ENCODE measurements around the gene IL13RA1. TPM values are rescaled to one million over a fixed set of nuclear protein-coding genes. Genes with fewer than 3 reads are reported as not detected.

Gene IL13RA1
- total and polyA plus RNA-seq, 2 experiments from 2014 or later, result 2.7 to 6.6 TPM

- Histone ChIP-seq H4K20me1 (replicated peaks; ENCODE audit: insufficient read depth) (no peaks in the 10 kb centered on the region), H3K4me3 (no peak overlapping the region), H3K4me2 (no peak overlapping the region), H3K27me3 (ENCODE audit: insufficient read depth) (no peaks in the 10 kb centered on the region), H3K9me2 (ENCODE audit: insufficient read depth) (no peaks in the 10 kb centered on the region), H3K27ac (ENCODE audit: low read depth) (no peak overlapping the region), H3F3A (replicated peaks; ENCODE audit: low read depth) (no peaks in the 10 kb centered on the region), H3K36me3 (ENCODE audit: insufficient read depth) (no peaks in the 10 kb centered on the region), H2AFZ (no peak overlapping the region), H3K79me2 (replicated peaks; ENCODE audit: insufficient read depth) (no peaks in the 10 kb centered on the region), H3K4me1 (ENCODE audit: insufficient read depth) (peaks cover 5% of the 10 kb centered on the region; the same call in 1 of the 2 replicates)
- Mint-ChIP-seq H3K36me3 (ENCODE audit: low read depth) (peaks cover 2% of the 10 kb centered on the region; the same call in 1 of the 3 replicates), H3K4me1 (peaks cover 11% of the 10 kb centered on the region), H3K4me3 (no peak overlapping the region), H3K27ac (no peak overlapping the region), H3K27me3 (ENCODE audit: insufficient read depth, low read depth, poor library complexity) (peaks cover 6% of the 10 kb centered on the region), H3K9me3 (peaks cover 13% of the 10 kb centered on the region; the same call in 2 of the 3 replicates)
- TF ChIP-seq POLR2AphosphoS5 (IDR thresholded peaks at IDR 0.05; ENCODE audit: low read depth) (no peak), EZH2 (IDR thresholded peaks at IDR 0.05; ENCODE audit: low read depth, unreplicated experiment) (no peak), CREB1 (CRISPR knock-in tag; IDR thresholded peaks at IDR 0.05; ENCODE audit: low read depth) (no peak), ZNF462 (CRISPR knock-in tag; IDR thresholded peaks at IDR 0.05) (no peak), NANOG (IDR thresholded peaks at IDR 0.05; ENCODE audit: borderline replicate concordance) (no peak), STAT1 (IDR thresholded peaks at IDR 0.05; ENCODE audit: unreplicated experiment) (no peak), JUNB (IDR thresholded peaks at IDR 0.05; ENCODE audit: unreplicated experiment) (no peak), ZNF331 (CRISPR knock-in tag; IDR thresholded peaks at IDR 0.05; ENCODE audit: low read depth) (no peak), CTCF (conservative IDR thresholded peaks at IDR 0.05; ENCODE audit: low read depth in 2 of 2) (no peak), EZH2phosphoT487 (IDR thresholded peaks at IDR 0.05; ENCODE audit: unreplicated experiment) (no peak)
- TF ChIP-seq, protein P1, sequence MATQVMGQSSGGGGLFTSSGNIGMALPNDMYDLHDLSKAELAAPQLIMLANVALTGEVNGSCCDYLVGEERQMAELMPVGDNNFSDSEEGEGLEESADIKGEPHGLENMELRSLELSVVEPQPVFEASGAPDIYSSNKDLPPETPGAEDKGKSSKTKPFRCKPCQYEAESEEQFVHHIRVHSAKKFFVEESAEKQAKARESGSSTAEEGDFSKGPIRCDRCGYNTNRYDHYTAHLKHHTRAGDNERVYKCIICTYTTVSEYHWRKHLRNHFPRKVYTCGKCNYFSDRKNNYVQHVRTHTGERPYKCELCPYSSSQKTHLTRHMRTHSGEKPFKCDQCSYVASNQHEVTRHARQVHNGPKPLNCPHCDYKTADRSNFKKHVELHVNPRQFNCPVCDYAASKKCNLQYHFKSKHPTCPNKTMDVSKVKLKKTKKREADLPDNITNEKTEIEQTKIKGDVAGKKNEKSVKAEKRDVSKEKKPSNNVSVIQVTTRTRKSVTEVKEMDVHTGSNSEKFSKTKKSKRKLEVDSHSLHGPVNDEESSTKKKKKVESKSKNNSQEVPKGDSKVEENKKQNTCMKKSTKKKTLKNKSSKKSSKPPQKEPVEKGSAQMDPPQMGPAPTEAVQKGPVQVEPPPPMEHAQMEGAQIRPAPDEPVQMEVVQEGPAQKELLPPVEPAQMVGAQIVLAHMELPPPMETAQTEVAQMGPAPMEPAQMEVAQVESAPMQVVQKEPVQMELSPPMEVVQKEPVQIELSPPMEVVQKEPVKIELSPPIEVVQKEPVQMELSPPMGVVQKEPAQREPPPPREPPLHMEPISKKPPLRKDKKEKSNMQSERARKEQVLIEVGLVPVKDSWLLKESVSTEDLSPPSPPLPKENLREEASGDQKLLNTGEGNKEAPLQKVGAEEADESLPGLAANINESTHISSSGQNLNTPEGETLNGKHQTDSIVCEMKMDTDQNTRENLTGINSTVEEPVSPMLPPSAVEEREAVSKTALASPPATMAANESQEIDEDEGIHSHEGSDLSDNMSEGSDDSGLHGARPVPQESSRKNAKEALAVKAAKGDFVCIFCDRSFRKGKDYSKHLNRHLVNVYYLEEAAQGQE (IDR thresholded peaks at IDR 0.05; ENCODE audit: unreplicated experiment), result no peak
- TF ChIP-seq, protein P2, sequence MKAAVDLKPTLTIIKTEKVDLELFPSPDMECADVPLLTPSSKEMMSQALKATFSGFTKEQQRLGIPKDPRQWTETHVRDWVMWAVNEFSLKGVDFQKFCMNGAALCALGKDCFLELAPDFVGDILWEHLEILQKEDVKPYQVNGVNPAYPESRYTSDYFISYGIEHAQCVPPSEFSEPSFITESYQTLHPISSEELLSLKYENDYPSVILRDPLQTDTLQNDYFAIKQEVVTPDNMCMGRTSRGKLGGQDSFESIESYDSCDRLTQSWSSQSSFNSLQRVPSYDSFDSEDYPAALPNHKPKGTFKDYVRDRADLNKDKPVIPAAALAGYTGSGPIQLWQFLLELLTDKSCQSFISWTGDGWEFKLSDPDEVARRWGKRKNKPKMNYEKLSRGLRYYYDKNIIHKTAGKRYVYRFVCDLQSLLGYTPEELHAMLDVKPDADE (IDR thresholded peaks at IDR 0.05), result no peak
- DNase-seq (ENCODE audit: low spot score), result no peak
- no peak for ATAC-seq
Measured at GRCh38 chrX:118734909-118735308, 7.5 kb downstream of the IL13RA1 start.

All from GM23338 (cell line).